ENCODE measurements around the gene FGF11. TPM values are rescaled to one million over a fixed set of nuclear protein-coding genes. Genes with fewer than 3 reads are reported as not detected.

FGF11 gene
- total and polyA plus RNA-seq, 2 of the 4 experiments (the other 2 are of a cell fraction), result 0.18 to 1.1 TPM

GRCh38 chr17:7466639-7467341 lies 27.5 kb downstream of the FGF11 start:
- Histone ChIP-seq H2BK120ac (ENCODE audit: low read depth, low read length) (no peak overlapping the region), H2BK20ac (ENCODE audit: low read depth, low read length) (no peak overlapping the region), H3K9me1 (ENCODE audit: insufficient read depth, low read length) (peaks cover 24% of the 10 kb centered on the region), H3K9me3 (ENCODE audit: control insufficient read depth, insufficient read depth, low read length) (no peaks in the 10 kb centered on the region), H2AK5ac (ENCODE audit: low read depth, low read length) (no peak overlapping the region), H3K36me3 (ENCODE audit: control insufficient read depth, insufficient read depth, low read length) (peaks cover 43% of the 10 kb centered on the region), H3K14ac (replicated peaks; ENCODE audit: low read depth, low read length) (no peak overlapping the region), H3K18ac (ENCODE audit: low read depth, low read length) (no peak overlapping the region), H2AK9ac (replicated peaks; ENCODE audit: low read depth, low read length, poor library complexity) (peak overlapping the region; percentile 66), H3K27me3 (ENCODE audit: control insufficient read depth, insufficient read depth, low read length) (no peaks in the 10 kb centered on the region), H3K4me1 (ENCODE audit: control insufficient read depth, insufficient read depth, low read length) (peaks cover 12% of the 10 kb centered on the region; the same call in 1 of the 2 replicates), H3K27ac (ENCODE audit: insufficient read depth, low read length) (no peak overlapping the region), H3K4ac (ENCODE audit: low read depth, low read length) (no peak overlapping the region), H2BK5ac (ENCODE audit: low read depth, low read length, poor library complexity, severe bottlenecking) (no peak overlapping the region), H4K20me1 (ENCODE audit: insufficient read depth, low read length) (peaks cover 68% of the 10 kb centered on the region), H3K4me2 (ENCODE audit: low read depth, low read length) (no peak overlapping the region), H2AFZ (replicated peaks; ENCODE audit: low read length, poor library complexity) (no peak overlapping the region), H3K79me1 (ENCODE audit: low read depth in 1 of 2, low read length in 2 of 2) (peaks cover 9 to 75% of the 10 kb centered on the region in 2 experiments), H4K91ac (ENCODE audit: insufficient read depth, low read depth, low read length) (no peak overlapping the region), H3K4me3 (ENCODE audit: insufficient read depth, low read depth, low read length) (no peak overlapping the region), H4K8ac (ENCODE audit: low read depth in 2 of 2, low read length in 2 of 2) (no peak overlapping the region), H4K5ac (ENCODE audit: low read depth, low read length) (no peak overlapping the region), H3K56ac (ENCODE audit: extremely low read depth, insufficient read depth, low read length) (no peak overlapping the region), H2BK15ac (ENCODE audit: low read depth, low read length) (no peak overlapping the region), H3K23ac (ENCODE audit: low read depth, low read length) (no peak overlapping the region), H3K9ac (ENCODE audit: low read depth, low read length) (no peak overlapping the region)
- ATAC-seq (ENCODE audit: low read depth) (peak; percentile 58), DNase-seq (peak; percentile 66)
- ChIA-PET CTCF (no interaction called here), POLR2A (ENCODE audit: unreplicated experiment) (interaction anchor here (0.7 kb wide), 1 partner anchor 10 kb away, joined by 4 read pairs; no protein-coding TSS in a partner anchor)
- no TSS peak for BruUV-seq (replicated peaks)
- TF ChIP-seq USF2 (IDR thresholded peaks at IDR 0.05; ENCODE audit: low read depth, low read length) (no peak), POLR2A (IDR thresholded peaks at IDR 0.05; ENCODE audit: low read depth, low read length) (no peak), MAZ (IDR thresholded peaks at IDR 0.05; ENCODE audit: borderline replicate concordance, low read depth, low read length) (no peak), RAD21 (IDR thresholded peaks at IDR 0.05; ENCODE audit: low read length) (no peak), MAFK (IDR thresholded peaks at IDR 0.05; ENCODE audit: low read depth, low read length) (no peak), NFE2L2 (IDR thresholded peaks at IDR 0.05; ENCODE audit: low read depth, low read length) (no peak), RFX5 (IDR thresholded peaks at IDR 0.05; ENCODE audit: low read depth, low read length) (no peak), SMC3 (IDR thresholded peaks at IDR 0.05; ENCODE audit: low read depth, low read length) (no peak), RCOR1 (IDR thresholded peaks at IDR 0.05; ENCODE audit: insufficient replicate concordance, low read length) (no peak), CHD1 (IDR thresholded peaks at IDR 0.05; ENCODE audit: low read depth, low read length) (no peak), FOS (IDR thresholded peaks at IDR 0.05; ENCODE audit: low read depth, low read length) (no peak)
- TF ChIP-seq, protein P1, sequence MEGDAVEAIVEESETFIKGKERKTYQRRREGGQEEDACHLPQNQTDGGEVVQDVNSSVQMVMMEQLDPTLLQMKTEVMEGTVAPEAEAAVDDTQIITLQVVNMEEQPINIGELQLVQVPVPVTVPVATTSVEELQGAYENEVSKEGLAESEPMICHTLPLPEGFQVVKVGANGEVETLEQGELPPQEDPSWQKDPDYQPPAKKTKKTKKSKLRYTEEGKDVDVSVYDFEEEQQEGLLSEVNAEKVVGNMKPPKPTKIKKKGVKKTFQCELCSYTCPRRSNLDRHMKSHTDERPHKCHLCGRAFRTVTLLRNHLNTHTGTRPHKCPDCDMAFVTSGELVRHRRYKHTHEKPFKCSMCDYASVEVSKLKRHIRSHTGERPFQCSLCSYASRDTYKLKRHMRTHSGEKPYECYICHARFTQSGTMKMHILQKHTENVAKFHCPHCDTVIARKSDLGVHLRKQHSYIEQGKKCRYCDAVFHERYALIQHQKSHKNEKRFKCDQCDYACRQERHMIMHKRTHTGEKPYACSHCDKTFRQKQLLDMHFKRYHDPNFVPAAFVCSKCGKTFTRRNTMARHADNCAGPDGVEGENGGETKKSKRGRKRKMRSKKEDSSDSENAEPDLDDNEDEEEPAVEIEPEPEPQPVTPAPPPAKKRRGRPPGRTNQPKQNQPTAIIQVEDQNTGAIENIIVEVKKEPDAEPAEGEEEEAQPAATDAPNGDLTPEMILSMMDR (conservative IDR thresholded peaks at IDR 0.05; ENCODE audit: low read depth, low read length), result no peak
- TF ChIP-seq, protein P2, sequence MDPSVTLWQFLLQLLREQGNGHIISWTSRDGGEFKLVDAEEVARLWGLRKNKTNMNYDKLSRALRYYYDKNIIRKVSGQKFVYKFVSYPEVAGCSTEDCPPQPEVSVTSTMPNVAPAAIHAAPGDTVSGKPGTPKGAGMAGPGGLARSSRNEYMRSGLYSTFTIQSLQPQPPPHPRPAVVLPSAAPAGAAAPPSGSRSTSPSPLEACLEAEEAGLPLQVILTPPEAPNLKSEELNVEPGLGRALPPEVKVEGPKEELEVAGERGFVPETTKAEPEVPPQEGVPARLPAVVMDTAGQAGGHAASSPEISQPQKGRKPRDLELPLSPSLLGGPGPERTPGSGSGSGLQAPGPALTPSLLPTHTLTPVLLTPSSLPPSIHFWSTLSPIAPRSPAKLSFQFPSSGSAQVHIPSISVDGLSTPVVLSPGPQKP (IDR thresholded peaks at IDR 0.05; ENCODE audit: borderline replicate concordance, low read depth, low read length), result no peak
- in situ Hi-C loops (cut with MboI; ENCODE audit: low sequenced_read_pairs), result no loop called here
- intact Hi-C loops (cut with micrococcal nuclease), result no loop called here
- dilution Hi-C loops (cut with HindIII; ENCODE audit: low sequenced_read_pairs, unreplicated experiment), result no loop called here
- 100% methylated on average over 2 of the region's 16 CpGs; no CpG with 5 or more reads in 1 of the 2 experiments for WGBS, 2 experiments (ENCODE audit: extremely low coverage in 2 of 2, insufficient read length in 1 of 2)
